ENCODE data around the gene ZBED1.
"Not testable (repeated sequence)": the region's sequence is repeated elsewhere in the genome, so short reads cannot be mapped to it uniquely, and the experiment has no call there.

DNA sequence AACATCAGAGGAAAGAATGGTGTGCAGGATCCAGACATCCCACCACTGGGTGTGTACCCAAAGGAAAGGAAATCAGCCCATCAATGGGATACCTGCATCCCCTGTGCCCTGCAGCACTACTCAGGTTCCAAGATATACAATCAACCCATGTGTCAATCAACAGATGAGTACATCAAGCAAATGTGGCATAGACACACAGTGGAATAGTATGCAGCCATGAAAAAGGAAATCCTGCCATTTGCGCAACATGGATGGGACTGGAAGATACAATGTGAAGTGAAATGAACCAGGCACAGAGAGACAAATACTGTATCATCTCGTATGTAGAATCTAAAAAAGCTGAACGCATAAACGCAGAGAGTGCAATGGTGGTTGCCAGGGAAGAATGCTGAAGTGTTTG lies 30.9 kb downstream of the ZBED1 start:
- not testable (repeated sequence) for TF ChIP-seq EZH2phosphoT487 (conservative IDR thresholded peaks at IDR 0.05; ENCODE audit: low read length)
- TF ChIP-seq, protein P1, sequence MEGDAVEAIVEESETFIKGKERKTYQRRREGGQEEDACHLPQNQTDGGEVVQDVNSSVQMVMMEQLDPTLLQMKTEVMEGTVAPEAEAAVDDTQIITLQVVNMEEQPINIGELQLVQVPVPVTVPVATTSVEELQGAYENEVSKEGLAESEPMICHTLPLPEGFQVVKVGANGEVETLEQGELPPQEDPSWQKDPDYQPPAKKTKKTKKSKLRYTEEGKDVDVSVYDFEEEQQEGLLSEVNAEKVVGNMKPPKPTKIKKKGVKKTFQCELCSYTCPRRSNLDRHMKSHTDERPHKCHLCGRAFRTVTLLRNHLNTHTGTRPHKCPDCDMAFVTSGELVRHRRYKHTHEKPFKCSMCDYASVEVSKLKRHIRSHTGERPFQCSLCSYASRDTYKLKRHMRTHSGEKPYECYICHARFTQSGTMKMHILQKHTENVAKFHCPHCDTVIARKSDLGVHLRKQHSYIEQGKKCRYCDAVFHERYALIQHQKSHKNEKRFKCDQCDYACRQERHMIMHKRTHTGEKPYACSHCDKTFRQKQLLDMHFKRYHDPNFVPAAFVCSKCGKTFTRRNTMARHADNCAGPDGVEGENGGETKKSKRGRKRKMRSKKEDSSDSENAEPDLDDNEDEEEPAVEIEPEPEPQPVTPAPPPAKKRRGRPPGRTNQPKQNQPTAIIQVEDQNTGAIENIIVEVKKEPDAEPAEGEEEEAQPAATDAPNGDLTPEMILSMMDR (IDR thresholded peaks at IDR 0.05; ENCODE audit: insufficient read depth, low read length, poor library complexity, severe bottlenecking): not testable (repeated sequence)
